Duodenal mucosa (tissue), 2 donors: ENCODE measurements around the gene DTNA.
"Not testable (repeated sequence)": the region's sequence is repeated elsewhere in the genome, so short reads cannot be mapped to it uniquely, and the experiment has no call there.

Experiments used
- H3K27ac ChIP-seq: one replicate; pipeline ENCODE4 v1.7.0; 2013; ENCODE audit warnings: low read depth, low read length
- H3K27me3 ChIP-seq, 2 donors: one replicate each; pipeline ENCODE4 v1.7.0; 2013; ENCODE audit warnings: low read length in 2 of 2, control low read depth in 1 of 2; ENCODE audit not compliant: insufficient read depth in 2 of 2, control insufficient read depth in 1 of 2
- H3K36me3 ChIP-seq, 2 donors: one replicate each; pipeline ENCODE4 v1.7.0; 2013; ENCODE audit warnings: low read length in 2 of 2, control low read depth in 1 of 2; ENCODE audit not compliant: insufficient read depth in 2 of 2, control insufficient read depth in 1 of 2
- H3K4me1 ChIP-seq, 2 donors: one replicate each; pipeline ENCODE4 v1.7.0; 2013; ENCODE audit warnings: low read length in 2 of 2, control low read depth in 1 of 2; ENCODE audit not compliant: insufficient read depth in 2 of 2, control insufficient read depth in 1 of 2
- H3K4me3 ChIP-seq, 2 donors: one replicate each; pipeline ENCODE4 v1.7.0; 2013; ENCODE audit warnings: low read length in 2 of 2, low read depth in 1 of 2
- H3K9ac ChIP-seq, 2 donors: one replicate each; pipeline ENCODE4 v1.7.0; 2013; ENCODE audit warnings: low read length in 2 of 2, low read depth in 1 of 2
- H3K9me3 ChIP-seq, 2 donors: one replicate each; pipeline ENCODE4 v1.7.0; 2013; ENCODE audit warnings: low read length in 2 of 2, control low read depth in 1 of 2; ENCODE audit not compliant: control insufficient read depth in 1 of 2

DTNA gene

GRCh38 chr18:34697891-34698290 is 12.2 kb upstream of the DTNA start:
- Histone ChIP-seq H3K27me3 (no peaks in the 10 kb centered on the region), H3K4me1 (peaks cover 10 to 13% of the 10 kb centered on the region in 2 donors), H3K9me3 (no peaks in the 10 kb centered on the region), H3K4me3 (no peak overlapping the region), H3K36me3 (no peaks in the 10 kb centered on the region), H3K9ac (no peak overlapping the region), H3K27ac (no peak overlapping the region)

GRCh38 chr18:34701911-34702310 is 8.2 kb upstream of the DTNA start:
- H3K4me1 ChIP-seq, result peaks cover 5 to 21% of the 10 kb centered on the region in 2 donors
- H3K36me3 ChIP-seq, result no peaks in the 10 kb centered on the region
- no peak overlapping the region for H3K27ac ChIP-seq
- no peaks in the 10 kb centered on the region for H3K27me3 ChIP-seq
- no peak overlapping the region for H3K9ac ChIP-seq
- H3K4me3 ChIP-seq, result no peak overlapping the region
- H3K9me3 ChIP-seq, result no peaks in the 10 kb centered on the region

GRCh38 chr18:34702814-34703213 is 7.3 kb upstream of the DTNA start:
- Histone ChIP-seq H3K9me3 (no peaks in the 10 kb centered on the region), H3K4me3 (no peak overlapping the region), H3K27ac (no peak overlapping the region), H3K27me3 (no peaks in the 10 kb centered on the region), H3K36me3 (no peaks in the 10 kb centered on the region), H3K9ac (no peak overlapping the region), H3K4me1 (peaks cover 0 to 21% of the 10 kb centered on the region in 2 donors)

- Histone ChIP-seq H3K9me3 (no peaks in the 10 kb centered on the region), H3K36me3 (no peaks in the 10 kb centered on the region), H3K27ac (no peak overlapping the region), H3K27me3 (no peaks in the 10 kb centered on the region), H3K4me3 (no peak overlapping the region), H3K9ac (no peak overlapping the region), H3K4me1 (peaks cover 0 to 22% of the 10 kb centered on the region in 2 donors)
Observed at GRCh38 chr18:34704074-34704473, 6.0 kb upstream of the DTNA start.

GRCh38 chr18:34704823-34705222 is 5.3 kb upstream of the DTNA start:
- Histone ChIP-seq H3K27me3 (no peaks in the 10 kb centered on the region), H3K4me3 (no peak overlapping the region), H3K4me1 (peaks cover 0 to 22% of the 10 kb centered on the region in 2 donors), H3K36me3 (no peaks in the 10 kb centered on the region), H3K9ac (no peak overlapping the region), H3K27ac (no peak overlapping the region), H3K9me3 (no peaks in the 10 kb centered on the region)

- Histone ChIP-seq H3K4me3 (no peak overlapping the region), H3K9me3 (no peaks in the 10 kb centered on the region), H3K9ac (no peak overlapping the region), H3K27me3 (no peaks in the 10 kb centered on the region), H3K27ac (no peak overlapping the region), H3K36me3 (no peaks in the 10 kb centered on the region), H3K4me1 (peaks cover 0 to 32% of the 10 kb centered on the region in 2 donors)
Observed at GRCh38 chr18:34707670-34708069, 2.4 kb upstream of the DTNA start.

GRCh38 chr18:34709104-34709503 is 994 bp upstream of the DTNA start:
- H3K27ac ChIP-seq, result no peak overlapping the region
- no peak overlapping the region for H3K4me3 ChIP-seq
- H3K27me3 ChIP-seq, result no peaks in the 10 kb centered on the region
- H3K9ac ChIP-seq, result no peak overlapping the region
- no peaks in the 10 kb centered on the region for H3K9me3 ChIP-seq
- peaks cover 0 to 31% of the 10 kb centered on the region in 2 donors for H3K4me1 ChIP-seq
- no peaks in the 10 kb centered on the region for H3K36me3 ChIP-seq

- Histone ChIP-seq H3K36me3 (no peaks in the 10 kb centered on the region), H3K27me3 (no peaks in the 10 kb centered on the region), H3K27ac (no peak overlapping the region), H3K9me3 (no peaks in the 10 kb centered on the region), H3K4me1 (peaks cover 0 to 19% of the 10 kb centered on the region in 2 donors), H3K4me3 (peak overlapping the region in 1 of 2 donors; percentile 16), H3K9ac (no peak overlapping the region)
Observed at GRCh38 chr18:34710458-34710914, 388 bp downstream of the DTNA start.

GRCh38 chr18:34710934-34711333 is 836 bp downstream of the DTNA start:
- Histone ChIP-seq H3K36me3 (no peaks in the 10 kb centered on the region), H3K27ac (no peak overlapping the region), H3K9me3 (no peaks in the 10 kb centered on the region), H3K4me3 (no peak overlapping the region), H3K27me3 (no peaks in the 10 kb centered on the region), H3K4me1 (peaks cover 0 to 19% of the 10 kb centered on the region in 2 donors), H3K9ac (no peak overlapping the region)

GRCh38 chr18:34716111-34716510 is 6.0 kb downstream of the DTNA start:
- peaks cover 0 to 14% of the 10 kb centered on the region in 2 donors for H3K4me1 ChIP-seq
- H3K27me3 ChIP-seq, H3K9me3 ChIP-seq, H3K36me3 ChIP-seq, H3K27ac ChIP-seq, H3K4me3 ChIP-seq, H3K9ac ChIP-seq: not testable (repeated sequence)

- no peaks in the 10 kb centered on the region for H3K36me3 ChIP-seq
- H3K9ac ChIP-seq, result no peak overlapping the region
- no peak overlapping the region for H3K4me3 ChIP-seq
- no peak overlapping the region for H3K27ac ChIP-seq
- no peaks in the 10 kb centered on the region for H3K9me3 ChIP-seq
- H3K4me1 ChIP-seq, result peaks cover 0 to 14% of the 10 kb centered on the region in 2 donors
- no peaks in the 10 kb centered on the region for H3K27me3 ChIP-seq
Observed at GRCh38 chr18:34718610-34719009, 8.5 kb downstream of the DTNA start.
